HG03460 (cell line): ENCODE data around the gene GRIA3.
"Not testable (repeated sequence)": the region's sequence is repeated elsewhere in the genome, so short reads cannot be mapped to it uniquely, and the experiment has no call there.

Source experiments
- ATAC-seq: cut with Tn5 transposase; IDR thresholded peaks from one replicate; pipeline ENCODE4 v1.9.1; 2021; ENCODE audit not compliant: unreplicated experiment

GRIA3 gene

GRCh38 chrX:123271902-123272301 lies 87.8 kb downstream of the GRIA3 start:
- ATAC-seq: no peak

- ATAC-seq: no peak
Measured at GRCh38 chrX:123272630-123273029, 88.6 kb downstream of the GRIA3 start.

GRCh38 chrX:123274796-123275195 lies 90.7 kb downstream of the GRIA3 start:
- ATAC-seq: no peak

GRCh38 chrX:123277347-123277746 lies 93.3 kb downstream of the GRIA3 start:
- no peak for ATAC-seq

- no peak for ATAC-seq
Measured at GRCh38 chrX:123277821-123278220, 93.7 kb downstream of the GRIA3 start.

- no peak for ATAC-seq
Measured at GRCh38 chrX:123282241-123282640, 98.2 kb downstream of the GRIA3 start.

- ATAC-seq: not testable (repeated sequence)
Measured at GRCh38 chrX:123283407-123283806, 99.3 kb downstream of the GRIA3 start.

GRCh38 chrX:123291623-123292022 lies 107.5 kb downstream of the GRIA3 start:
- ATAC-seq: no peak

GRCh38 chrX:123298026-123298425 lies 113.9 kb downstream of the GRIA3 start:
- no peak for ATAC-seq

GRCh38 chrX:123303429-123303828 lies 119.4 kb downstream of the GRIA3 start:
- ATAC-seq: no peak

GRCh38 chrX:123308658-123309057 lies 124.6 kb downstream of the GRIA3 start:
- no peak for ATAC-seq

- ATAC-seq: no peak
Measured at GRCh38 chrX:123310112-123310511, 126.0 kb downstream of the GRIA3 start.

GRCh38 chrX:123311486-123311885 lies 127.4 kb downstream of the GRIA3 start:
- ATAC-seq: no peak

GRCh38 chrX:123313486-123313885 lies 129.4 kb downstream of the GRIA3 start:
- ATAC-seq: no peak

- no peak for ATAC-seq
Measured at GRCh38 chrX:123320622-123321021, 136.5 kb downstream of the GRIA3 start.

- no peak for ATAC-seq
Measured at GRCh38 chrX:123322536-123322935, 138.5 kb downstream of the GRIA3 start.

- no peak for ATAC-seq
Measured at GRCh38 chrX:123324625-123325024, 140.5 kb downstream of the GRIA3 start.

GRCh38 chrX:123330229-123330942 lies 146.3 kb downstream of the GRIA3 start:
- ATAC-seq: no peak

- no peak for ATAC-seq
Measured at GRCh38 chrX:123331349-123331748, 147.3 kb downstream of the GRIA3 start.

GRCh38 chrX:123331859-123332258 lies 147.8 kb downstream of the GRIA3 start:
- no peak for ATAC-seq

GRCh38 chrX:123336666-123337065 lies 152.6 kb downstream of the GRIA3 start:
- no peak for ATAC-seq

- ATAC-seq: no peak
Measured at GRCh38 chrX:123337886-123338639, 154.0 kb downstream of the GRIA3 start.
